Measurements from ENCODE around the gene DUSP19. TPM values are rescaled to one million over a fixed set of nuclear protein-coding genes. Genes with fewer than 3 reads are reported as not detected.

The DUSP19 gene
- total and polyA plus RNA-seq, 12 donors = 0.81 to 10.0 (median 4.1) TPM

DNA sequence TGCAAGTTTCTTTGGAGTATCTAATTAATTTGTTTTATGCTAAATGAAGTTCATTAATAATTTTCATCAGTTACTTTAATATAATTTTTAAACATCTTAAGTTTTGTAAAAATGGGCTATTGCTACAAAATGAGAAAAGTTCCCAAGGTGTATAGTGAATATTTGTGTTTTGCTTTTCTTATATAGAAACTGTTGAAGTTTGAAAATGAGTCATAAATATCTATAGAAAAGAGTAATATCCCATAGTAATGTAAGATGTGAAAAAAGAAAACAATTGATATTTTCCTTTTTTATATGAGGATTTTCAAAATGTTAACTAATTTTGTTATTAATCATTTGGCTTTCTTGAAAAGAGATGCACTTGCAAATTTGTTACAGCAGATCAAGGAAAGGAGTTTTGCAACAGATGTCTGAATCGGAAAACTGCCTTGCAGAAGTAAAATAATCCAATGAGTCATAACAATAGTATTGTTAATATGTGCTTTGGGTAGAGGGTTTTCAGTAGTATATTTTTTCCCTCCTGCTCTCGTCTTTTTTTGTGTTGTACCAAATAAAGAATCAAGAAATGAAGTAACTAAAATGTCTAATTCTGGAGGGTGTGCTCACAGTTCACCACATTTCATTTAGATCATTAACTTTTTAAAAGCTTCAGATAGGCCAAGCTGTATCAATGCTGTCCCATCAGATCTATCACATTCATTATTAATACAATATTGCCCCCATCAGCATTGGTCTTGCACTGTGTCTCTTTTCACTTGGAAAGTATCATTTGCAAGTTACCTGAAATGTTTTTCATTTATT lies 15.5 kb downstream of the DUSP19 start:
- Histone ChIP-seq H3K4me1 (replicated peaks in 1 of 2) (no peaks in the 10 kb centered on the region), H3K27me3 (no peaks in the 10 kb centered on the region), H3K4me3 (no peak overlapping the region), H3K27ac (no peak overlapping the region), H3K36me3 (replicated peaks in 1 of 2) (no peaks in the 10 kb centered on the region), H3K9me3 (replicated peaks in 1 of 3) (no peaks in the 10 kb centered on the region)
- WGBS, 4 donors = 25 to 53% (median 32%) methylated on average over 2 of the region's 2 CpGs
- intact Hi-C loops (cut with DNase I) = no loop called here
- TF ChIP-seq, protein P1, sequence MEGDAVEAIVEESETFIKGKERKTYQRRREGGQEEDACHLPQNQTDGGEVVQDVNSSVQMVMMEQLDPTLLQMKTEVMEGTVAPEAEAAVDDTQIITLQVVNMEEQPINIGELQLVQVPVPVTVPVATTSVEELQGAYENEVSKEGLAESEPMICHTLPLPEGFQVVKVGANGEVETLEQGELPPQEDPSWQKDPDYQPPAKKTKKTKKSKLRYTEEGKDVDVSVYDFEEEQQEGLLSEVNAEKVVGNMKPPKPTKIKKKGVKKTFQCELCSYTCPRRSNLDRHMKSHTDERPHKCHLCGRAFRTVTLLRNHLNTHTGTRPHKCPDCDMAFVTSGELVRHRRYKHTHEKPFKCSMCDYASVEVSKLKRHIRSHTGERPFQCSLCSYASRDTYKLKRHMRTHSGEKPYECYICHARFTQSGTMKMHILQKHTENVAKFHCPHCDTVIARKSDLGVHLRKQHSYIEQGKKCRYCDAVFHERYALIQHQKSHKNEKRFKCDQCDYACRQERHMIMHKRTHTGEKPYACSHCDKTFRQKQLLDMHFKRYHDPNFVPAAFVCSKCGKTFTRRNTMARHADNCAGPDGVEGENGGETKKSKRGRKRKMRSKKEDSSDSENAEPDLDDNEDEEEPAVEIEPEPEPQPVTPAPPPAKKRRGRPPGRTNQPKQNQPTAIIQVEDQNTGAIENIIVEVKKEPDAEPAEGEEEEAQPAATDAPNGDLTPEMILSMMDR (IDR thresholded peaks at IDR 0.05) = no peak
- no peak for TF ChIP-seq POLR2A (IDR thresholded peaks at IDR 0.05)
- DNase-seq = no peak

DNA sequence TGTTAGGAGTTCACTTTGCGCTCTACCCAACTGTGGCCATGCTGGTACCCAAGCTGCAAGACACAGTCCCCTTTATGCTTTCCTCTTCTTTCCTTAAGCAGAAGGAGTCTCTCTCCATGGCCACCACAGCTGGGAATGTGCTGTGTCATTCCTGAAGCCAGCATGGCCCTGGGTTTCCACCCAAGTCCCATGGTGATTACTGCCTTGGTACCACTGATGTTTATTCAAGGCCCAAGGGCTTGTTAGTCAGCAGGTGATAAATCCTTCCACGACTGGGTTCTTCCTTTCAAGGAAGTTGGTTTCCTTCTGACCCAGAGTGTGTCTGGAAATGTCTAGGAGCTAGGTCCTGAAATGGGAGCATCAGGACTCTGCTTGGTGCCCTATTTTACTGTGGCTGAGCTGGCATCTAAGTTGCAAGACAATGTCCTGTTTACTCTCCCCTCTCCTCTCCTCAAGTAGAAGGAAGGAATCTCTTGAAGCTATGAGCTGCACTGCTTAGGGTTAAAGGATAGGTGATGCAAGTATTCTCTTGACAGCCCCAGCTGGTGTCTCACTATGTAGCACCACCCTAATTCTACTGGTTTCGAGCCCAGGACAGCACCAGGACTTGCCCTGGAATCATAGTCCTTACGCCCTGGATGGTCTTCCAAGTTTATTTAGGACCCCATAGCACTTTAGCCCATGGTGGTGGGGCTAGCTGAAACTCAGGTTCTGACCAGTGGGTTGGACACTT lies 27.0 kb downstream of the DUSP19 start:
- Histone ChIP-seq H3K36me3 (replicated peaks in 1 of 2) (no peaks in the 10 kb centered on the region), H3K4me3 (no peak overlapping the region), H3K27ac (no peak overlapping the region), H3K9me3 (replicated peaks in 1 of 3) (no peaks in the 10 kb centered on the region), H3K4me1 (replicated peaks in 1 of 2) (no peaks in the 10 kb centered on the region), H3K27me3 (no peaks in the 10 kb centered on the region)
- no peak for TF ChIP-seq POLR2A (IDR thresholded peaks at IDR 0.05)
- TF ChIP-seq, protein P1 (IDR thresholded peaks at IDR 0.05) = no peak
- intact Hi-C loops (cut with DNase I) = no loop called here
- WGBS, 4 donors = 70 to 74% (median 73%) methylated on average over 4 of the region's 4 CpGs
- no peak for DNase-seq

DNA sequence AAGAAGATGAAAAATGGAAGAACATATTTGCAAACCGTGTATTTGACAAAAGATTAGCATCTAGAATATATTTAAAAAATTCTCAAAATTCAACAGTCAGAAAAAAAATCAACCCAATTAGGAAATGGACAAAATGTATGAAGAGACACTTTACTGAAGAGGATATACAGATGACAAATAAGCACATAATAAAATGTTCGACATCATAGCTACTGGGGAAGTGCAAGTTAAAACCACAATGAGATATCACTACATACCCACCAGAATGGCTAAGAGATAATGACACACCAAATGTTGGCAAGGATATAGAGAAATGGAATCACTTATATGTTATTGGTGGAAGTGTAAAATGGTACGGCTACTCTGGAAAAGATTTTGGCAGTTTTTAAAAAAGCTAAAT lies 34.0 kb downstream of the DUSP19 start:
- no peaks in the 10 kb centered on the region for H3K36me3 ChIP-seq (replicated peaks in 1 of 2)
- H3K4me1 ChIP-seq (replicated peaks in 1 of 2) = no peaks in the 10 kb centered on the region
- H3K27me3 ChIP-seq = no peaks in the 10 kb centered on the region
- no peak overlapping the region for H3K27ac ChIP-seq
- no peak overlapping the region for H3K4me3 ChIP-seq
- TF ChIP-seq, protein P1 (IDR thresholded peaks at IDR 0.05) = no peak
- no peak for TF ChIP-seq POLR2A (IDR thresholded peaks at IDR 0.05)
- DNase-seq = no peak
- 78 to 92% (median 84%) methylated on average over 3 of the region's 3 CpGs for WGBS, 4 donors
- H3K9me3 ChIP-seq (replicated peaks in 1 of 3) = no peaks in the 10 kb centered on the region
- intact Hi-C loops (cut with DNase I) = no loop called here

DNA sequence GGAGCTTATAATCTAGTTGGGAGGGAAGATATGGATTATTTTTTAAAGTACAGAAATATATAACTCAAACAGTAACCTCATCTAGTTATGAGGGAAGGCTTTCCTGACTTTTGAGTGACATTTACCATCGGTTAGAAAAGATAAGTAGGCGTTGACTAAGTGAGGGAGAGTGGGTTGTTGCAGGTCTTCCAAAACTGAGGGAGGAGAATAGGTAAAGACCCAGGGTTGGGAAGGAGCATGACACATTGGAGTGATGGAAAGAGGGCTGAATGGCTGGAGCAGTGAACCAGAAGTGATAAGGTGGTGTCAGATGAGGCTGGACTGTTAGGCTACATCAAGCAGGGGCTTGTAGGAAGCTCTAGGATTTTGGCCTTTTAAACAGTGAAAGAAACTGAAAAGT lies 35.1 kb downstream of the DUSP19 start:
- H3K36me3 ChIP-seq (replicated peaks in 1 of 2) = no peaks in the 10 kb centered on the region
- no peak for DNase-seq
- H3K4me1 ChIP-seq (replicated peaks in 1 of 2) = no peaks in the 10 kb centered on the region
- no peak overlapping the region for H3K4me3 ChIP-seq
- H3K9me3 ChIP-seq (replicated peaks in 1 of 3) = no peaks in the 10 kb centered on the region
- WGBS, 4 donors = 55 to 68% (median 64%) methylated on average over 2 of the region's 2 CpGs
- intact Hi-C loops (cut with DNase I) = no loop called here
- no peaks in the 10 kb centered on the region for H3K27me3 ChIP-seq
- no peak overlapping the region for H3K27ac ChIP-seq
- TF ChIP-seq, protein P1 (IDR thresholded peaks at IDR 0.05) = no peak
- no peak for TF ChIP-seq POLR2A (IDR thresholded peaks at IDR 0.05)

All from adrenal gland (tissue), 12 donors.